ENCODE measurements around the gene PNMA6F.

The PNMA6F gene

GRCh38 chrX:153340111-153340510 lies 18.5 kb upstream of the PNMA6F start:
- no peak overlapping the region for H3K9ac ChIP-seq (ENCODE audit: low read length)
- no peaks in the 10 kb centered on the region for H3K9me2 ChIP-seq (replicated peaks; ENCODE audit: insufficient read depth, low read length)
- H4K20me1 ChIP-seq (ENCODE audit: low read depth, low read length): no peaks in the 10 kb centered on the region
- no peaks in the 10 kb centered on the region for H3K27me3 ChIP-seq (ENCODE audit: low read length)
- H3K4me3 ChIP-seq (ENCODE audit: insufficient read depth, low read length, poor library complexity, severe bottlenecking): no peak overlapping the region
- H3K27ac ChIP-seq (ENCODE audit: low read depth, low read length): no peak overlapping the region
- no peaks in the 10 kb centered on the region for H3F3A ChIP-seq (ENCODE audit: insufficient read depth)
- no peaks in the 10 kb centered on the region for H3K79me2 ChIP-seq (ENCODE audit: insufficient read depth, low read length)
- no peak for TF ChIP-seq CTCF (IDR thresholded peaks at IDR 0.05; ENCODE audit: insufficient read depth, low read length, poor library complexity, severe bottlenecking)
- TF ChIP-seq EZH2phosphoT487 (conservative IDR thresholded peaks at IDR 0.05; ENCODE audit: low read length): no peak
- H3K9me3 ChIP-seq (ENCODE audit: insufficient read depth, low read length): no peaks in the 10 kb centered on the region
- no peak overlapping the region for H2AFZ ChIP-seq (ENCODE audit: low read depth, low read length, severe bottlenecking)
- H3K36me3 ChIP-seq (ENCODE audit: low read length): no peaks in the 10 kb centered on the region
- no peak overlapping the region for H3K4me2 ChIP-seq (ENCODE audit: low read depth, low read length, poor library complexity, severe bottlenecking)

- TF ChIP-seq EZH2phosphoT487 (conservative IDR thresholded peaks at IDR 0.05; ENCODE audit: low read length) (no peak), CTCF (IDR thresholded peaks at IDR 0.05; ENCODE audit: insufficient read depth, low read length, poor library complexity, severe bottlenecking) (no peak)
- H3K4me2 ChIP-seq (ENCODE audit: low read depth, low read length, poor library complexity, severe bottlenecking): no peak overlapping the region
- H3K36me3 ChIP-seq (ENCODE audit: low read length): no peaks in the 10 kb centered on the region
Measured at GRCh38 chrX:153339662-153340061, 18.1 kb upstream of the PNMA6F start.

GRCh38 chrX:153338836-153339235 lies 17.3 kb upstream of the PNMA6F start:
- TF ChIP-seq CTCF (IDR thresholded peaks at IDR 0.05; ENCODE audit: insufficient read depth, low read length, poor library complexity, severe bottlenecking) (no peak), EZH2phosphoT487 (conservative IDR thresholded peaks at IDR 0.05; ENCODE audit: low read length) (no peak)
- H3K9me2 ChIP-seq (replicated peaks; ENCODE audit: insufficient read depth, low read length): no peaks in the 10 kb centered on the region
- H3K9ac ChIP-seq (ENCODE audit: low read length): no peak overlapping the region
- no peaks in the 10 kb centered on the region for H3K79me2 ChIP-seq (ENCODE audit: insufficient read depth, low read length)
- H2AFZ ChIP-seq (ENCODE audit: low read depth, low read length, severe bottlenecking): no peak overlapping the region
- no peaks in the 10 kb centered on the region for H4K20me1 ChIP-seq (ENCODE audit: low read depth, low read length)
- no peak overlapping the region for H3K4me3 ChIP-seq (ENCODE audit: insufficient read depth, low read length, poor library complexity, severe bottlenecking)
- no peaks in the 10 kb centered on the region for H3K27me3 ChIP-seq (ENCODE audit: low read length)
- H3K27ac ChIP-seq (ENCODE audit: low read depth, low read length): no peak overlapping the region
- no peaks in the 10 kb centered on the region for H3K9me3 ChIP-seq (ENCODE audit: insufficient read depth, low read length)
- no peaks in the 10 kb centered on the region for H3K36me3 ChIP-seq (ENCODE audit: low read length)
- H3K4me2 ChIP-seq (ENCODE audit: low read depth, low read length, poor library complexity, severe bottlenecking): no peak overlapping the region
- no peaks in the 10 kb centered on the region for H3F3A ChIP-seq (ENCODE audit: insufficient read depth)

More at GRCh38 chrX:153339662-153340061, 18.1 kb upstream of the PNMA6F start:
- H4K20me1 ChIP-seq (ENCODE audit: low read depth, low read length): no peaks in the 10 kb centered on the region
- H3K27ac ChIP-seq (ENCODE audit: low read depth, low read length): no peak overlapping the region
- no peak overlapping the region for H3K4me3 ChIP-seq (ENCODE audit: insufficient read depth, low read length, poor library complexity, severe bottlenecking)
- H3K79me2 ChIP-seq (ENCODE audit: insufficient read depth, low read length): no peaks in the 10 kb centered on the region
- no peaks in the 10 kb centered on the region for H3K9me2 ChIP-seq (replicated peaks; ENCODE audit: insufficient read depth, low read length)
- H3K9ac ChIP-seq (ENCODE audit: low read length): no peak overlapping the region
- H3F3A ChIP-seq (ENCODE audit: insufficient read depth): no peaks in the 10 kb centered on the region
- no peaks in the 10 kb centered on the region for H3K9me3 ChIP-seq (ENCODE audit: insufficient read depth, low read length)
- H3K27me3 ChIP-seq (ENCODE audit: low read length): no peaks in the 10 kb centered on the region
- no peak overlapping the region for H2AFZ ChIP-seq (ENCODE audit: low read depth, low read length, severe bottlenecking)
